Ovary (tissue), 3 donors: ENCODE results near the gene PLSCR1.

Experiments
- CTCF ChIP-seq, 3 donors: fragments of 450-650 bp in 2 of 3; fragments of 200-600 bp in 1 of 3; IDR thresholded peaks; one replicate each; pipeline versions ENCODE4 v1.5.1 to v1.8.0; 2016 to 2022; ENCODE audit warnings: antibody characterized with exemption in 3 of 3, mild to moderate bottlenecking in 1 of 3
- EP300 ChIP-seq: sonication (generic); formaldehyde crosslinking; IDR thresholded peaks from one replicate; pipeline ENCODE4 v1.6.1; 2017; ENCODE audit warnings: antibody characterized with exemption
- POLR2A ChIP-seq: fragments of 450-650 bp; IDR thresholded peaks from one replicate; pipeline ENCODE4 v1.6.1; 2017; ENCODE audit warnings: antibody characterized with exemption, mild to moderate bottlenecking, moderate library complexity
- donor health status: DM: no; HTN: no; CAD: no.

- TF ChIP-seq CTCF (IDR thresholded peaks at IDR 0.05), result no peak
- TF ChIP-seq POLR2A, result no peak
- no peak for TF ChIP-seq EP300
Measured at GRCh38 chr3:146536681-146537080, 7.7 kb downstream of the PLSCR1 start.
